HG02571 (cell line): ENCODE measurements around the gene MFAP2.

Experiments used
- ATAC-seq: cut with Tn5 transposase; IDR thresholded peaks from one replicate; pipeline ENCODE4 v1.9.1; 2021; ENCODE audit warnings: mild to moderate bottlenecking, moderate library complexity; ENCODE audit not compliant: unreplicated experiment

The MFAP2 gene, protein sequence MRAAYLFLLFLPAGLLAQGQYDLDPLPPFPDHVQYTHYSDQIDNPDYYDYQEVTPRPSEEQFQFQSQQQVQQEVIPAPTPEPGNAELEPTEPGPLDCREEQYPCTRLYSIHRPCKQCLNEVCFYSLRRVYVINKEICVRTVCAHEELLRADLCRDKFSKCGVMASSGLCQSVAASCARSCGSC

DNA sequence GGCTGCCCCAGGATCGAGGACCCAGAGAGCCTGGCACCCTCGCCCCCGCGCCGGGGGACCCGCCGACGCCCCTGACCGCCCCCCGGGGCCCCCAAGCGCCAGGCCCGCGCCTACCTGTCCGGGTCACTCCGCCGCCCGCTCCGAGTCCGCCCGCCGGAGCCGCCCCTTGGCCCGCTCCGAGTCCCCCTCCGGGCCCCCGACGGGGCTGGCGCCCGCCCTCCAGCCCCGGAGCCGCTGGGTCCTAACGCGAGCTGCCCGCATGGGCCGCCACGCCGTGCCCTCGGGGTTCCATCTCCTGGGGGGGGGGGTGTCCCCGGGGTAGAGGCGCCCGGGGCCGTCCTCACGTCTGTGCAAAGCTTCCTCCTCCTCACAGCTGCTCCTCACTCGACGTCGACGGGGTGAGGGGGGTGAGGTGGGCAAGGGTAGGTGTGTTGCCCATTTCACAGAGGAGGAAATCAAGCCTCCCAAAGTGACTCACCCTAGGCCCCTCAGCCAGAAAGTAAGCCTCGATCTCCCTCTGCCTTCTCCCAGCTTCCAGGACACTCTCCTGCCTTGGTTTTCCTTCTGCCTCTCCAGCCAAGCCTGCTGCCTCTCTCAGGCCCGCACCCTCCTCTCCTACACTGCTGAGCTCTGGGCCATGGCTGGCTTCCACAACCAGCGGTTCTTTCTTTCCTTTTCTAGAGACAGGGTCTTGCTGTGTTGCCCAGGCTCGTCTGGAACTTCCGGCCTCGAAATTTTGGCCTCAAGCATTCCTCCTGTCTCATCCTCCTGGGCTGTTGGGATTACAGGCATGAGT, at the start of gene MFAP2:
Gene MFAP2 (minus strand): TSS at position 148 of the 796 bp plus-strand sequence. CDS start 2,347 bp downstream, outside the sequence.
- ATAC-seq: no peak

DNA sequence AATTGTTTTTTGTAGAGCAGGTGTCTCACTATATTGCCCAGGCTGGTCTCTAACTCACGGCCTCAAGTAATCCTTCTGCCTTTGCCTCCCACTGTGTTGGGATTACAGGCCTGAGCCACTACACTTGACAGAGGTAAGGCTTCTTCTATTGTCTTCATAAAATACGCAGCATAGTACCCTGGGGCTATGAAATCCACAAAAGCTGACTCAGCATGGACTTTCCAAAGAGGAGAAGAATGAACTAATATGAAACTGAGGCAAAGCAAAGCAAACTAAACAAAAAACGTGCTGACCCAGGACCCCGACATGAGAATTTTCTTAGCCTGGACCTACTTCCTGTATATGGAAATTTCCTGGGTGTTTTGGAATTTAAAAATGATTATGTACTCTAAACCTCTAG, 49.8 kb upstream of the MFAP2 start:
- no peak for ATAC-seq

GRCh38 chr1:17028662-17029188, 48.3 kb upstream of the MFAP2 start:
- no peak for ATAC-seq

GRCh38 chr1:17027900-17028299, 47.5 kb upstream of the MFAP2 start:
- no peak for ATAC-seq

DNA sequence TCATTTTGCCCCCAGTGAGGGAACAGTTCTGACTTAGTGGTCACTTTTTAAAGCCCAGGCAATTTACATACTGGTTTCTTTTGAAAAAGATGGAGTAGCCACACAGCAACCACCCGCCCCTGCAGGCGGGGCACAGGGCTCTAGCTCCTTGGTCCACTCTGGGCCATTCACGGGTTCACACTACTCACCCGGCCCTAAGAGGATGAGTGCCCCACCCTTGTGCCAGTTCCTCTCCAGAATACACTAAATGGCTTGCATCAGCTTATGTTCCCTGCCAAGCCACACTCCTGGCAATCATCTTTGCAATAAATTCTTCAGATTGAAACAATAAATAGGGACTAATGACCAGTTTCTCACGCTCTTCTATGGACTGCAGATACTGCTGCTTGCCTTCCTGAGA, 47.0 kb upstream of the MFAP2 start:
- ATAC-seq: no peak

- ATAC-seq: no peak
Measured at GRCh38 chr1:17024721-17025120, 44.3 kb upstream of the MFAP2 start.

GRCh38 chr1:17023573-17023972, 43.2 kb upstream of the MFAP2 start:
- no peak for ATAC-seq

- ATAC-seq: no peak
Measured at GRCh38 chr1:17023102-17023501, 42.7 kb upstream of the MFAP2 start.

DNA sequence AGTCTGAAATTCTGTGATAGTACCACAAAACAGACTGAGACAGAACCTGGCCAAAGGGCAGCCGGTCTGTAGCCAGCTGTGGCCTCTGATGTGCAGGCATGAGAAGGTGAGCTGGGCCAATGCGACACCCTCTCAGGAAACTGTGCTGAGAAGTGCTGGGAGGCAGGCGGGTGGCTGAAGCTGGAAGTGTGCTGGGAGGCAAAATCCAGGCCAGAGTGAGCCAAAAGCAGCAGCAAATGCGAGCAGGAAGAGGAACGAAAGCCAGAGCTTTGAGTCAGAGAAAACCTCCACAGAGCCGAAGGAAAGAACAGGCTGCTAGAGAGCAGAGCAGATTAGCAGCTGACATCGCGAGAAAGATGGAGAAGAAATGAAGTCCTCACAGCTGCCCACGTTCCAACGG, 41.5 kb upstream of the MFAP2 start:
- ATAC-seq: no peak

- ATAC-seq: no peak
Measured at GRCh38 chr1:17020502-17020901, 40.1 kb upstream of the MFAP2 start.

- ATAC-seq: peak; percentile 51
Measured at GRCh38 chr1:17018849-17019248, 38.4 kb upstream of the MFAP2 start.

DNA sequence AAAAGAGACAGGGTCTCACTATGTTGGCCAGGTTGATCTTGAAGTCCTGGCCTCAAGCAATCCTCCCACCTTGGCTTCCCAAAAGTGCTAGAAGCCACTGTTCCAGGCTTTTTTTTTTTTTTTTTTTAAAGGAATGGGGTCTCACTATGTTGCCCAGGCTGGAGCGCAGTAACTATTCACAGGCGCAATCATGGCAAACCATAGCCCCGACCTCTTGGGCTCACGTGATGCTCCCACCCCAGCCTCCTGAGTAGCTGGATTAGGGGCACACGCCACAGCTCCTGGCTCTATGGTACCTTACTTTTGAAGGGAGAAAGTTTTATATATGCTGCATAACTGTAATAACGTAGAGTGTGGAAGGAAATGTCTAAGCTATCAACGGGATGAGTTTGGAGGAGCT, 37.0 kb upstream of the MFAP2 start:
- no peak for ATAC-seq

- no peak for ATAC-seq
Measured at GRCh38 chr1:17016317-17016661, 35.9 kb upstream of the MFAP2 start.

DNA sequence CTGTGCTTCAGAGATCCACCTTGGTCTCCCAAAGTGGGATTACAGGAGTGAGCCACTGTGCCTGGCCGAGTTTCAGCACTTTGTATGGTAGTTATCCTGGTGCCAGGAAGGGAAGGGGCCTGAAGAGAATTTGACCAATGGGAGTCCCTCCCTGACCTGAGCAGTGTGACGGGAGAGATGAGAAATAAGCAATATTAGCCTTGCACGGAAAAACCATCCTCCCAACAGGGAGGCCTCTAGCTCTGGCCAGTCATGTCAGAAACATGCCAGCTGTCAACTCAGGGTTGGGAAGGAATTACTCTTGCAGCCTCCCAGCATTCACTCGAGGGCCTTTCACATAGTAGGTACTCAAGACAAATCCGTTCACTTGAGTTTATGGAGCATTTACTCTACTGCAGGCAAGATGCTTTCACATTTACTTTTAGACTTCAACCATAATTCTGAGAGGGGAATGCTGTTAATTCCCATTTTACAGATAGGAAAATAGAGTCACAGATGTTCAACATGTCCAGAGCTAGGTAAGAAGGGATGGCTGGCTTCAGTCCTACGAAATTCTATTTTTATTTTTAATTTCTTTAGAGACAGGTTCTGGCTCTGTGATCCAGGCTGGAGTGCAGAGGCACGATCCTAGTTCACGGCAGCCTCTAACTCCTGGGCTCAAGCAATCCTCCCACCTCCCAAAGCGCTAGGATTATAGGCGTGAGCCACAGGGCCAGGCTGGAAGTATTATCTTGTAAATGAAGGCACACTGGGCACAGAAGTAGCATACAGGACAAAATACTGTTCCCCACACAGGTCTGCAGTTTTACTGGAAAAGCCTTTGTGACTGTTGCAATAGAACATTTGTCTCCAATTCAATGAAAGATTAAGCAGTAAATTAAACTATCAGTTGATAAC, 34.5 kb upstream of the MFAP2 start:
- ATAC-seq: no peak

DNA sequence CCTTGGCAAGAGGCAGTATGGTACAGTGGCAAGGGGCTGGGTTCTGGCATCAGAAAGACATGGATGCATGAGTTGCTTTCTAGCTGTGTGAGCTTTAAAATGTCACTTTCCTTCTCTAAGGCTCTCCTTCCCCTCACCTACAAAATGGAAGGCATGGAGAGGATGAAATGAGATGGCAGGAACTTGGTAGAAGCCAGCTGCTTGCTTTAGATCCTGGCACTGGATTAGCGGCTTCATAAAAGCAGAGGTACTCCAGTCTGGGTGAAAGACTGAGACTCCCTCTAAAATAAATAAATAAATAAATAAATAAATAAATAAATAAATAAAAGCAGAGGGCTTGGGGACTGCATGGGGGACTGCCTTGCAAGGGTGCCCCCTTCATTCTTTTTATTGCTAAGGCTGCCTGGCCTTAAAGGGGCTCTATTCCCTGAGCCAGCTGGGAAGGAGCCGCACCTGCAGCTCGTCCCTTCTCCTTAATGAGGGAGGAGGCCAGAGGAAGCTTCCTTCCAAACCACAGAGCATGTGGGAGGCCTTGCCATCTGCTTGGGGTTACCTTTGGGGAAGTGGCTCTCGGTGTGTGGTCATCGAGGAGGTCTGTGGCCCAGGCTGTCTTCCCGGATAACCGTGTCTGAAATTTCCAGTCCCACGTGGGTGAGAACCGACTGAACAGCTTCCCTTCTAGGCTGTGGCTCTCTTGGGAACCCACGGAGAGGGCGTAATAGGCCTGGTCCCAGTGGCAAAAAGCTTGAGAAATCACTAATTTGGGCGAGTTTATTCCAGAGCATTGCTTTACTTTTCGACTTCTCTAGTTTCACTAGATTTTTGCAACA, 33.3 kb upstream of the MFAP2 start:
- no peak for ATAC-seq

GRCh38 chr1:17012775-17013490, 32.5 kb upstream of the MFAP2 start:
- no peak for ATAC-seq

DNA sequence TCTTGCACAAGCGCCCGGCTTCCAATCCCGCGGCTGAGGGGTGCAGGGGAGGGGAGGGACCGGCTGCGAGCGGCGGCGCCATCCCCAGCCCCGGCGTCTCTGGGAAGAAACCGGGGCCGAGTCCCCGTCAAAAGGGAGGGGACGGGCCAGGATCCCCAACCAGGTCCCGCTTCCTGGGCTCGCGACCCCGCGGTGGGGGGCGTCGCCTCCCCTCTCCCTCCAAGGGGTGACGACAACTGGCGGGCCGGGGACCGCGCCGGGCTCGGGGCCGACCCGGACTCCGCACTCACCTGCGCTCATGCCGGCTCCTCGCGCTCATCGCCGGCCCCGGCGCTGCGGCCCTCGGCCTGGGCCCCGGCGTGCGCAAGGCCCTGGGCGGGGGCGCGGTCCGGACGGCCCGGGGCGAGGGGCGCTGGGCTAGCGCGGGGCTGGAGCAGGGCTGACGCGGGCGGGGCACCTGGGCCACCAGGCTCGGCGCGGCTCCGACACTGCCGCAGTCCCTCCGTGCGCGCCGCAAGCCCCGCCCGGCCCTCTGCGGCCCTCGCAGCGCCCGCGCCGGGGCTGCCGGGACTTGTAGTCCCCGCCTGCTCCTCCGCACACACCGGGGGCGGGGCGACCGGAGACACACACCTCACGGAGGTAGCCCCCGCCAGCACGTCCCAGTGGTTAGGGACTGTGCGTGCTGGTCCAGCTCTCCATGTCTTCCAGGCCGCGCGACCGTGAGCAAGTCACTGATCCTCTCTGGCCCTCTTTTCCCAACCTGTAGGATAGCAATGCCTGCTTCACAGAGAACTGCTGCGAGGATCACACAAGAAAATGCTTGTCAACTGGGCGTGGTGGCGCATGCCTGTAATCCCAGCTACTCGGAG, 31.3 kb upstream of the MFAP2 start, which contains the start of gene ATP13A2:
Gene ATP13A2 (minus strand): TSS at position 490 of the 869 bp plus-strand sequence. CDS start 190 bp downstream, at position 300.
- peak; percentile 78 for ATAC-seq

DNA sequence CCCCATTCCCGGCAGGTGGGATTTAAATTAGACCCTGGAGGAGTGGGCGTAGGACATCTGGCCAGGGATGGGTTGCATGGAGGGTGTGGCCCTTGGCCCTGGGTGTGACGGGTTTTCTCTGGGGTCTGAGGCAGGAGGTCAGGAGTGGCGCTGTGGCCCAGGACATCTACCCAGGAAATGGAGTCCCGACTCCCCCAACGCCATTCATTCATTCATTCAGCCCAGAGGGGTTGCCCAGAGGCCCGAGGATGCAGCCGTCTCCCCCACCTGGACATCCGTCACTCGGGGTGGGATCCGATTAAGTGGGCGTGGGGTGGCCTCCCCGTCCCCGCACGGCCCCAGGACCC, 30.6 kb upstream of the MFAP2 start:
- ATAC-seq: no peak

GRCh38 chr1:17009706-17010105, 29.3 kb upstream of the MFAP2 start:
- no peak for ATAC-seq
